LNCaP clone FGC (cell line): Measurements from ENCODE around the gene C12orf43.

ENCODE experiments used
- DNase-seq: peaks from one replicate; pipeline ENCODE4 v3.0.0-alpha.2; 2011; ENCODE audit warnings: low read depth
- H3K4me3 ChIP-seq: 2 replicates; pipeline ENCODE4 v1.5.1; 2011; ENCODE audit warnings: mild to moderate bottlenecking, low read depth, low read length, control low read depth
- TF ChIP-seq, protein P1 (sequence below): IDR thresholded peaks from 2 replicates; pipeline ENCODE4 v1.5.1; 2012; ENCODE audit warnings: mild to moderate bottlenecking; ENCODE audit not compliant: control insufficient read depth, insufficient read depth; ENCODE audit errors: extremely low read depth

C12orf43 gene

DNA sequence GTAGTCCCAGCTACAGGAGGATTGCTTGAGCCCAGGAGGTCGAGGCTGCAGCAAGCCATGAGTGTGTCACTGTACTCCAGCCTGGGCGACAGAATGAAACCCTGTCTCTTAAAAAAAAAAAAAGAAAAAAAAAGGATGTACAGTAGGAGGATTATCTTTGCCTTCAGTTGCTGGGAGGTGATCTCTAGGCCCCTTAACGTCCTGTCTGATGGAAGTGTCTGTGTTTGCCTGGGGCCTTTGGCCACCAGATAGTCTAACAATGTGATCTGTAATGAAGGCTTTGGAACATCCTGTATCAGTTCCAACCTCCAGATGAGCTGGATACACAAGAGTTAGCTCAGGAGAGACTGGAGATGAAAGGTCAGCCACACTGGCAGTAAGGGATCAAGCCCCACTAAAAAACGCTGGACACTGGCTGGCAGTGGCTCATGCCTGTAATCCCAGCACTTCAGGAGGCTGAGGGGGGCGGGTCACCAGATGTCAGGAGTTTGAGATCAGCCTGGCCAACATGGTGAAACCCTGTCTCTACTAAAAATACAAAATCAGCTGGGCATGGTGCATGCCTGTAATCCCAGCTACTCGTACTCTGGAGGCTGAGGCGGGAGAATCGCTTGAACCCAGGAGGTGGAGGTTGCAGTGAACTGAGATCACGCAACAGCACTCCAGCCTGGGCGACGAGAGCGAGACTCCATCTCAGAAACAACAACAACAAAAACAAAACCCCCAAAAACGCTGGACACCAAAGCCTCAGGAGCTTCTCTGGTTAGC lies 57.0 kb downstream of the C12orf43 start:
- H3K4me3 ChIP-seq: no peak overlapping the region
- no peak for DNase-seq
- TF ChIP-seq, protein P1, sequence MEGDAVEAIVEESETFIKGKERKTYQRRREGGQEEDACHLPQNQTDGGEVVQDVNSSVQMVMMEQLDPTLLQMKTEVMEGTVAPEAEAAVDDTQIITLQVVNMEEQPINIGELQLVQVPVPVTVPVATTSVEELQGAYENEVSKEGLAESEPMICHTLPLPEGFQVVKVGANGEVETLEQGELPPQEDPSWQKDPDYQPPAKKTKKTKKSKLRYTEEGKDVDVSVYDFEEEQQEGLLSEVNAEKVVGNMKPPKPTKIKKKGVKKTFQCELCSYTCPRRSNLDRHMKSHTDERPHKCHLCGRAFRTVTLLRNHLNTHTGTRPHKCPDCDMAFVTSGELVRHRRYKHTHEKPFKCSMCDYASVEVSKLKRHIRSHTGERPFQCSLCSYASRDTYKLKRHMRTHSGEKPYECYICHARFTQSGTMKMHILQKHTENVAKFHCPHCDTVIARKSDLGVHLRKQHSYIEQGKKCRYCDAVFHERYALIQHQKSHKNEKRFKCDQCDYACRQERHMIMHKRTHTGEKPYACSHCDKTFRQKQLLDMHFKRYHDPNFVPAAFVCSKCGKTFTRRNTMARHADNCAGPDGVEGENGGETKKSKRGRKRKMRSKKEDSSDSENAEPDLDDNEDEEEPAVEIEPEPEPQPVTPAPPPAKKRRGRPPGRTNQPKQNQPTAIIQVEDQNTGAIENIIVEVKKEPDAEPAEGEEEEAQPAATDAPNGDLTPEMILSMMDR: no peak

GRCh38 chr12:120956579-120957300 lies 59.5 kb downstream of the C12orf43 start:
- no peak overlapping the region for H3K4me3 ChIP-seq
- no peak for DNase-seq
- TF ChIP-seq, protein P1: no peak

- TF ChIP-seq, protein P1: no peak
- no peak overlapping the region for H3K4me3 ChIP-seq
- DNase-seq: no peak
Measured at GRCh38 chr12:120955232-120955631, 61.1 kb downstream of the C12orf43 start.

GRCh38 chr12:120950807-120951206 lies 65.5 kb downstream of the C12orf43 start:
- no peak overlapping the region for H3K4me3 ChIP-seq
- TF ChIP-seq, protein P1: no peak
- no peak for DNase-seq
